HL-60 (cell line): ENCODE data around the gene DUSP22.

Experiments
- GABPA ChIP-seq: IDR thresholded peaks from 2 replicates; pipeline ENCODE4 v1.6.1; 2012; ENCODE audit warnings: low read depth
- SPI1 ChIP-seq: IDR thresholded peaks from 2 replicates; pipeline ENCODE4 v1.6.1; 2012; ENCODE audit warnings: low read depth, mild to moderate bottlenecking, borderline replicate concordance
- TF ChIP-seq, protein P1 (sequence below): IDR thresholded peaks from one replicate; pipeline ENCODE4 v1.5.1; 2011; ENCODE audit warnings: low read length, control low read depth, inconsistent platforms; ENCODE audit not compliant: insufficient read depth

- TF ChIP-seq, protein P1, sequence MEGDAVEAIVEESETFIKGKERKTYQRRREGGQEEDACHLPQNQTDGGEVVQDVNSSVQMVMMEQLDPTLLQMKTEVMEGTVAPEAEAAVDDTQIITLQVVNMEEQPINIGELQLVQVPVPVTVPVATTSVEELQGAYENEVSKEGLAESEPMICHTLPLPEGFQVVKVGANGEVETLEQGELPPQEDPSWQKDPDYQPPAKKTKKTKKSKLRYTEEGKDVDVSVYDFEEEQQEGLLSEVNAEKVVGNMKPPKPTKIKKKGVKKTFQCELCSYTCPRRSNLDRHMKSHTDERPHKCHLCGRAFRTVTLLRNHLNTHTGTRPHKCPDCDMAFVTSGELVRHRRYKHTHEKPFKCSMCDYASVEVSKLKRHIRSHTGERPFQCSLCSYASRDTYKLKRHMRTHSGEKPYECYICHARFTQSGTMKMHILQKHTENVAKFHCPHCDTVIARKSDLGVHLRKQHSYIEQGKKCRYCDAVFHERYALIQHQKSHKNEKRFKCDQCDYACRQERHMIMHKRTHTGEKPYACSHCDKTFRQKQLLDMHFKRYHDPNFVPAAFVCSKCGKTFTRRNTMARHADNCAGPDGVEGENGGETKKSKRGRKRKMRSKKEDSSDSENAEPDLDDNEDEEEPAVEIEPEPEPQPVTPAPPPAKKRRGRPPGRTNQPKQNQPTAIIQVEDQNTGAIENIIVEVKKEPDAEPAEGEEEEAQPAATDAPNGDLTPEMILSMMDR = no peak
- TF ChIP-seq GABPA = no peak
- TF ChIP-seq SPI1 = 0 out of 2 replicates have a peak, but pooled peaks have one; percentile 3
Measured at GRCh38 chr6:279341-280029, 12.8 kb upstream of the DUSP22 start.
